CD4-positive, alpha-beta T cell (primary cell): ENCODE measurements around the gene TSBP1. TPM values are rescaled to one million over a fixed set of nuclear protein-coding genes. Genes with fewer than 3 reads are reported as not detected.

ENCODE experiments used
- ATAC-seq: fragments of 200-7000 bp; cut with Tn5 transposase; one replicate; pipeline ENCODE4 v1.10.0; 2022; ENCODE audit warnings: mild to moderate bottlenecking; ENCODE audit not compliant: poor library complexity
- CTCF ChIA-PET: fragments of 350-600 bp; sonication (Branson Sonifier 250); formaldehyde crosslinking; loops from one replicate; lab custom pipeline; 2021; ENCODE audit warnings: antibody characterized with exemption, inconsistent platforms; lab: Charles Lee
- POLR2A ChIA-PET: fragments of 350-600 bp; sonication (Branson Sonifier 250); formaldehyde crosslinking; loops from one replicate; lab custom pipeline; 2021; ENCODE audit warnings: antibody characterized with exemption, inconsistent platforms; lab: Charles Lee
- DNase-seq, 14 experiments: peaks; one replicate each; pipeline ENCODE4 v3.0.0-alpha.2; 2013 to 2020; ENCODE audit warnings: mixed read lengths in 2 of 14
- H3K27ac ChIP-seq, 2 donors: one replicate each; pipeline versions ENCODE4 v1.5.1 to v1.7.0; 2013; ENCODE audit warnings: low read length in 2 of 2, low read depth in 1 of 2, mild to moderate bottlenecking in 1 of 2
- H3K27me3 ChIP-seq, 2 experiments: 1 replicate in 1 of 2; 2 replicates in 1 of 2; pipeline versions ENCODE4 v1.6.1 to v1.7.0; 2013; ENCODE audit warnings: low read length in 2 of 2, control low read depth in 1 of 2, mild to moderate bottlenecking in 1 of 2, moderate library complexity in 1 of 2; ENCODE audit not compliant: insufficient read depth in 2 of 2, control insufficient read depth in 1 of 2
- H3K36me3 ChIP-seq: one replicate; pipeline ENCODE4 v1.6.1; 2013; ENCODE audit warnings: low read length, control low read depth; ENCODE audit not compliant: insufficient read depth
- H3K4me1 ChIP-seq: one replicate; pipeline ENCODE4 v1.6.1; 2013; ENCODE audit warnings: low read length, control low read depth; ENCODE audit not compliant: insufficient read depth
- H3K4me3 ChIP-seq: one replicate; pipeline ENCODE4 v1.5.1; 2013; ENCODE audit warnings: mild to moderate bottlenecking, low read length, moderate library complexity
- H3K9me3 ChIP-seq, 2 experiments: 1 replicate in 1 of 2; 2 replicates in 1 of 2; pipeline versions ENCODE4 v1.6.1 to v1.7.0; 2013; ENCODE audit warnings: low read length in 2 of 2, mild to moderate bottlenecking in 2 of 2, control low read depth in 1 of 2, moderate library complexity in 1 of 2; ENCODE audit not compliant: control insufficient read depth in 1 of 2, insufficient read depth in 1 of 2
- H3K27ac Mint-ChIP-seq: one replicate; pipeline ENCODE4 v1.8.0; 2020; ENCODE audit warnings: mixed read lengths
- H3K27me3 Mint-ChIP-seq: one replicate; pipeline ENCODE4 v1.8.0; 2021; ENCODE audit warnings: mixed read lengths
- H3K36me3 Mint-ChIP-seq: one replicate; pipeline ENCODE4 v1.8.0; 2021; ENCODE audit warnings: low read depth, mixed read lengths
- H3K4me1 Mint-ChIP-seq: one replicate; pipeline ENCODE4 v1.8.0; 2021; ENCODE audit warnings: low read depth, mixed read lengths
- H3K4me3 Mint-ChIP-seq: one replicate; pipeline ENCODE4 v1.8.0; 2020; ENCODE audit warnings: mild to moderate bottlenecking, mixed read lengths
- H3K9me3 Mint-ChIP-seq: one replicate; pipeline ENCODE4 v1.8.0; 2020; ENCODE audit warnings: mixed read lengths
- CTCF ChIP-seq: fragments of 200-600 bp; IDR thresholded peaks from one replicate; pipeline ENCODE4 v1.8.0; 2022; ENCODE audit warnings: antibody characterized with exemption, mild to moderate bottlenecking
- intact Hi-C, 2 experiments: fragments of 100-400 bp; cut with DNase I in 1 of 2; cut with micrococcal nuclease in 1 of 2; formaldehyde crosslinking; loops; one replicate each; pipeline versions ENCODE4 v1.15.1 to v1.9.0; 2023 to 2025; cut with DNase I, micrococcal nuclease
- total RNA-seq, 174 experiments: library from RNA in 2 of 174; stranded (reverse) in 2 of 174; gene quantifications; one replicate each; pipeline ENCODE4 v1.2.3 and lab custom pipeline; 2021 to 2026

TSBP1 gene
- total RNA-seq, 2 experiments from 2014 or later, result not detected

- peak overlapping the region; percentile 32 for H3K4me3 Mint-ChIP-seq
- TF ChIP-seq CTCF, result no peak
These were observed 116.9 kb downstream of the TSBP1 start for GRCh38 chr6:32254761-32255198.

GRCh38 chr6:32252331-32253009 lies 119.2 kb downstream of the TSBP1 start:
- peaks cover 0 to 3% of the 10 kb centered on the region in 2 experiments for H3K9me3 ChIP-seq
- CTCF ChIA-PET, result no interaction called here
- peaks cover 16% of the 10 kb centered on the region for H3K4me1 ChIP-seq
- H3K27ac Mint-ChIP-seq, result peak overlapping the region; percentile 50
- H3K36me3 ChIP-seq, result no peaks in the 10 kb centered on the region
- intact Hi-C loops, result loop anchor here in 1 of 2 experiments (10.0 kb wide), 1 partner anchor 542 kb away; no protein-coding TSS in a partner anchor
- TF ChIP-seq CTCF, result no peak
- no peak overlapping the region for H3K4me3 Mint-ChIP-seq
- peak overlapping the region in 1 of 2 donors; percentile 6 for H3K27ac ChIP-seq
- no peaks in the 10 kb centered on the region for H3K27me3 Mint-ChIP-seq
- H3K4me3 ChIP-seq, result no peak overlapping the region
- no peaks in the 10 kb centered on the region for H3K36me3 Mint-ChIP-seq
- H3K27me3 ChIP-seq, result no peaks in the 10 kb centered on the region
- ATAC-seq (peak; percentile 43), DNase-seq (no peak)
- H3K4me1 Mint-ChIP-seq, result peaks cover 27% of the 10 kb centered on the region
- H3K9me3 Mint-ChIP-seq, result no peaks in the 10 kb centered on the region
- POLR2A ChIA-PET, result no interaction called here

More at GRCh38 chr6:32254761-32255198, 116.9 kb downstream of the TSBP1 start:
- H3K36me3 ChIP-seq, result no peaks in the 10 kb centered on the region
- no peaks in the 10 kb centered on the region for H3K9me3 ChIP-seq
- ChIA-PET POLR2A (interaction anchor here (0.7 to 1.0 kb wide), 2 partner anchors 13 to 60 kb away, joined by 3 read pairs; no protein-coding TSS in a partner anchor), CTCF (interaction anchor here (1.4 kb wide), 1 partner anchor 9 kb away, joined by 7 read pairs; no protein-coding TSS in a partner anchor)
- Mint-ChIP-seq H3K27me3 (no peaks in the 10 kb centered on the region), H3K27ac (no peak overlapping the region), H3K9me3 (no peaks in the 10 kb centered on the region), H3K4me1 (peaks cover 27% of the 10 kb centered on the region), H3K36me3 (no peaks in the 10 kb centered on the region)
- intact Hi-C loops, result loop anchor here in 1 of 2 experiments (10.0 kb wide), 1 partner anchor 540 kb away; no protein-coding TSS in a partner anchor
- H3K27ac ChIP-seq, result no peak overlapping the region
- H3K27me3 ChIP-seq, result no peaks in the 10 kb centered on the region
- ATAC-seq, result no peak
- peaks cover 16% of the 10 kb centered on the region for H3K4me1 ChIP-seq
- no peak for DNase-seq
- peak overlapping the region; percentile 35 for H3K4me3 ChIP-seq

- Mint-ChIP-seq H3K4me3 (no peak overlapping the region), H3K4me1 (peaks cover 24% of the 10 kb centered on the region), H3K27me3 (no peaks in the 10 kb centered on the region), H3K9me3 (no peaks in the 10 kb centered on the region), H3K27ac (no peak overlapping the region), H3K36me3 (no peaks in the 10 kb centered on the region)
- no peak for ATAC-seq
- no peak overlapping the region for H3K4me3 ChIP-seq
- no peaks in the 10 kb centered on the region for H3K36me3 ChIP-seq
- no peaks in the 10 kb centered on the region for H3K27me3 ChIP-seq
- no peak for DNase-seq
- intact Hi-C loops, result loop anchor here (5.0 kb wide), 3 partner anchors 453 to 618 kb away; no protein-coding TSS in a partner anchor
- H3K9me3 ChIP-seq, result peaks cover 0 to 3% of the 10 kb centered on the region in 2 experiments
- H3K4me1 ChIP-seq, result peaks cover 12% of the 10 kb centered on the region
- TF ChIP-seq CTCF, result no peak
- POLR2A ChIA-PET, result no interaction called here
- no peak overlapping the region for H3K27ac ChIP-seq
- CTCF ChIA-PET, result no interaction called here
These were observed 122.4 kb downstream of the TSBP1 start for GRCh38 chr6:32249262-32249661.
